GM21786 (cell line): ENCODE results near the gene MCL1.
"Not testable (repeated sequence)": the region's sequence is repeated elsewhere in the genome, so short reads cannot be mapped to it uniquely, and the experiment has no call there.

Source experiments
- ATAC-seq: cut with Tn5 transposase; IDR thresholded peaks from one replicate; pipeline ENCODE4 v1.9.1; 2021; ENCODE audit not compliant: unreplicated experiment

MCL1 gene

DNA sequence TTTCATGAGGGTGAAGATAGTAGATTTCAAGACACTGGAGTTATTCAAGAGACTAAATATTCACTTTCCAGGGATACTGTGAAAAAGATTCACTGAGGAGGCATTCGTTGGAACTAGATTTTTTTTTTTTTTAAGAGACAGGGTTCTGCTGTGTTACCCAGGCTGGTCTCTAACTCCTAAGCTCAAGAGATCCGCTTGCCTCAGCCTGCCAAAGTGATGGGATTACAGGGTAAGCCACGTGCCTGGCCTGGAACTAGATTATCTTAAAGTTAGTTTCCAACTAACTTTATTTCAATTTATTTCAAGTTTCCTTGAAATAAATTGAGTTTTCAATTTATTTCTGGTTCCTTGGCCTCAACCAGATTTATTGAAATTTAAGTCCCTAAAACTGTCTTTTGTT is 24.3 kb upstream of the MCL1 start:
- no peak for ATAC-seq

DNA sequence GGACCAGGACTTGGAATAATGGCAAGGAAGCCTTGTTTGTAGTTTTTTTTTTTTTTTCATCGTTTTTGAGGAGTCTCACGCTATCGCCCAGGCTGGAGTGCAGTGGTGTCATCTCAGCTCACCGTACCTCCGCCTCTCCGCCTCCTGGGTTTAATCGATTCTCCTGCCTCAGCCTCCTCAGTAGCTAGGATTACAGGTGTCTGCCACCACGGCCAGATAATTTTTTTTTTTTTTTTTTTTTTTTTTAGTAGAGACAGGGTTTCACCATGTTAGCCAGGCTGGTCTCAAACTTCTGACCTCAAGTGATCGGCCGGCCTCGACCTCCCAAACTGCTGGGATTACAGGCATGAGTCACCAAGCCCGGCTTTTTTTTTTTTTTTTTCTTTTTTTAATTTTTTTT is 23.0 kb upstream of the MCL1 start:
- not testable (repeated sequence) for ATAC-seq

DNA sequence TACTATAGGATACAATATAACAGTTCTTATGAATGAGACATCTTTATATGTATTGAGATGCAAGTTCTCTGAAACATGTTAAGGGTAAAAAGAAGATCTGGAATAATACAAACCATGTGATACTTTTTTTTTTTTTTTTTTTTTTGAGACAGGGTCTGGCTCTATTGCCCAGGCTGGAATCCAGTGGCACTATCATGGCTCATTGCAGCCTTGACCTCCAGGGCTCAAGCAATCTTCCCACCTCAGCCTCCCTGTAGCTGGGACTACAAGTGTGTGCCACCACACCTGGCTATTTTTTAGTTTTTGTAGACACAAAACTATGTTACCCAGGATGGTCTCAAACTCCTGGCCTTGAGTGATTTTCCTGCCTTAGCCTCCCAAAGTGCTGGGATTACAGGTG is 22.1 kb upstream of the MCL1 start:
- no peak for ATAC-seq

DNA sequence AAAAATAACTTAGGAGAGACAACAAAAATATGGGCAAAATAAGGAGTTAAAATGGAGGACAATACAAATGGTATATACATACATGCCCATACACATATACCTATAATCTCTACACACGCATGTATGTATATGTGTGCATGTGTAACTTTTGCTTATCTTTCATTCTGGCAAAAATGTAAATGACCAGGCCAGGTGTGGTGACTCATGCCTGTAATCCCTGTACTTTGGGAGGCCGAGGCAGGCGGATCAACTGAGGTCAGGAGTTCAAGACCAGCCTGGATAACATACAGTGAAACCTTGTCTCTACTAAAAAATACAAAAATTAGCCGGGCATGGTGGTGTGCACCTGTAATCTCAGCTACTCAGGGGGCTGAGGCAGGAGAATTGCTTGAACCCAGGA is 18.9 kb upstream of the MCL1 start:
- not testable (repeated sequence) for ATAC-seq

DNA sequence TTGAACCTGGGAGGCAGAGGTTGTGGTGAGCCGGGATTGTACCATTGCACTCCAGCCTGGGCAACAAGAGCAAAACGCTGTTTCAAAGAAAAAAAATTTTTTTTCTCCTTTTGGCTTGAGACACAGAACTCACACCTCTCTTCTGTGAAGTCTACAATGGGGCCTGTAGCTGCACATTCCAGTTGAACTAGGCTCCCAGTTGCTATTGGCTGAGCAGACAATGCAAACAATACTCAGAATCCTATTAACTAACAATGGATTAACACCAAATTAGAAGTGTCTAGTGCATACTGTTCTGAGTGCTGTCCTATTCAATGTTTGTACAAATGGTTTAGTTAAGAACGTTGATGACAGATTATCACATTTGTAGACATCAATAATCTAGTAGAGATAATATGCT is 17.6 kb upstream of the MCL1 start:
- no peak for ATAC-seq

DNA sequence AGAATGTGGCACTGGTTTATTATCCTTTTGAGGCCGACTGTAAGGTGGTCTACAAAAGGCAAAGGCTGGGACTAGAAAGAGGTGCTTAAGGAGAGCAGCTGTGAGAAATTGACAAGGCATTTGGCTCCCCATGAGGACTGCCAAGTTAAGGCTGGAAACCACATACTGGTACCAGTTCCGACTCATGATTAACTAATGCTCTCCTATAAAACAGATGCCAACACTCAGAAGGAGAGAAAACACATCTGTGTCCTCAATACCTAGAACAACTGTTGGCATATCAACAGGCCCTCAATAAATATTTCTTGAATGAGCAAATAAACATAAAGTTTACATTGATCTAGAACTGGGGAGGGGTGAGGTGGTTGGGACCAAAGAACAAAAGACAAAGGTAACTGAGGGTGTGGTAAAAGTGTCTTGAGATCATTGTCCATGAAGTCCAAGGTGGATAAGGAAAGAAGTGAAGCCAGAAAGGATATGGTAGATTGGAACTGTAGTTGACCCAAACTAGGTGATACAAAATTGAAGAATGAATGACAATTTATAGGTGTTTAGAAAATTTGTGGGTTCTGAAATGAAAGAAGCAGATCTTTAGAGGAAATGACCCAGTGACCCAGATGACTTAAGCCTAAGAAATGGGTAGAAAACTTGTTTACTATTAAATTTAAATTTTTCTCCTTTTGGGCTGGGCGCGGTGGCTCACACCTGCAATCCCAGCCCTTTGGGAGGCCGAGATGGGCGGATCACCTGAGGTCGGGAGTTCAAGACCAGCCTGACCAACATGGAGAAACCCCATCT is 16.9 kb upstream of the MCL1 start:
- no peak for ATAC-seq

DNA sequence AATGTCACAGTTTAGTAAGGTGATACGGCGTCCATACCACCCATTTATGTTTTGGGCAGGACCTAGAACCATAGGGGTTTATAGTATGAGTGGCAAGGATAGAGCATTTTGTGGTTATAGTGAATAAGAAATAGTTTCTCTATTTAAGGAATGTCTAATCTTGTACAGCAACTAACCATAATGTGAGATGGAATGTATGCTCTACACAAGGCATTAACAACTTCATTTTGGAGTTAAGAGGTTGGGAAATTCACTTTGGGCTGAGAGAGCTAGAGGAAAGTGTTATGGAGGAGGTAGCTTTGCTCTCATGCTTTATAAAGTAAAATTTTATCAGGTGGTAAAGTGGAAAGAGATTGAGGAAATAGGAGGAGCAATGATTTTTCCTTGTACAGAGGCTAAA is 3.0 kb upstream of the MCL1 start:
- no peak for ATAC-seq

DNA sequence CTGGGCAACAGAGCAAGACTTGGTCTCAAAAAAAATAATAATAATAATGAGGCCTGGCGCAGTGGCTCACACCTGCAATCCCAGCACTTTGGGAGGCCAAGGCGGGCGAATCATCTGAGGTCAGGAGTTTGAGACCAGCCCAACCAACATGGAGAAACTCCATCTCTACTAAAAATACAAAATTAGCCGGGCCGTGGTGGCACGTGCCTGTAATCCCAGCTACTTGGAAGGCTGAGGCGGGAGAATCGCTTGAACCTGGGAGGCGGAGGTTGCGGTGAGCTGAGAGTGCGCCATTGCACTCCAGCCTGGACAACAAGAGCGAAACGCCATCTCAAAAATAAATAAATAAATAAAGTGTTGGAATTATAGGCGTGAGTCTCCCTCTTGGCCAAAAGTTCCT is 2.6 kb upstream of the MCL1 start:
- ATAC-seq: not testable (repeated sequence)

DNA sequence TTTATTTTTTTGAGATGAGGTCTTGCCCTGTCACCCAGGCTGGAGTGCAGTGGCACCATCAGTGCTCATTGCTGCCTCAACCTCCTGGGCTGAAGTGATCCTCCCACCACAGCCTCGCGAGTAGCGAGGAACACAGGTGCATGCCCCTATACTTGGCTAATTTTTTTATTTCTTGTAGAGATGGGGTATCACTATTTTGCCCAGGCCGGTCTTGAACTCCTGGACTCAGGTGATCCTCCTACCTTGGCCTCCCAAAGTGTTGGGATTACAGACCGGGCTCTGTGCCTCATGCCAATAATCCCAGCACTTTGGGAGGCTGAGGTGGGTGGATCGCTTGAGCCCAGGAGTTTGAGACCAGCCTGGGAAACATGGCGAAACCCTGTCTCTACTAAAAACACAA is 2.0 kb upstream of the MCL1 start:
- ATAC-seq: not testable (repeated sequence)

DNA sequence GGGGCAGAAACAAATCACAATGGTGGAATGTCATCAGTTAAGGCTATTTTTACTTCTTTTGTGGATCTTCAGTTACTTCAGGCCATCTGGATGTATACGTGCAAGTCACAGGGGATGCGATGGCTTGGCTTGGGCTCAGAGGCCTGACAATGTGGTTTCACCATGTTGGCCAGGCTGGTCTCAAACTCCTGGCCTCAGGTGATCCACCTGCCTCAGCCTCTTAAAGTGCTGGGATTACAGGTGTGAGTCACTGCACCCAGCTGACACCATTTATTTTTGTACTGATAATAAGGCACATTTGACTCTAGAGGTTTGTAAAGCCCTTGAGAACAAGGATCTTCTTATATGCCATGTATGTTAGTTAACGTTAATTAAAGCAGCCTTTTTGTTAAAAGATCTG is 1.6 kb upstream of the MCL1 start:
- ATAC-seq: not testable (repeated sequence)

DNA sequence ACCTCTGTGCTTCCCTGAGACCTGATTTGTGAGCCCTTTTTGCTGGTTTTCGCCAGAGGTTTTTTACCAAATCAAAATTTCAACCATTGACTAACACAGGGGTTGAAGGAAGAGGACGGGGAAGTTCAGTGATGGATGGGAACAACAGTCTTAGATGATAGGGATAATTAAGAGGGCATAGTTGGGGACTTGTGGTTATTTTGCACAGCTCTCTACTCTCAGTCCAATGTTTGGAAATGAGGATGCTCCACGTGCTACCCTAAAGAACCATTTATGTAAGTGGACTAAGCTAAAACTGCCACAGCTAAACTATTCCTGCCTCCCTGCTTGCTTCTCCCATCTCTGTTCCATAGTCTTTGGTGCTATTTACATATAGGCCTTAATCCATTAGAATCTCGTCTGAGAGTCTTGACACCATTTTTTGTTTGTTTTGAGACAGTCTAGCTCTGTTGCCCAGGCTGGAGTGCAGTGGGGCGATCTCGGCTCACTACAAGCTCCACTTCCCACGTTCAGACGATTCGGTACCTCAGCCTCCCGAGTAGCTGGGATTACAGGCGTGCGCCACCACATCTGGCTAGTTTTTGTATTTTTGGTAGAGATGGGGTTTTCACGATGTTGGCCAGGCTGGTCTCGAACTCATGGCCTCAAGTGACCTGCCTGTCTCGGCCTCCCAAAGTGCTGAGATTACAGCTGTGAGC is 684 bp upstream of the MCL1 start:
- no peak for ATAC-seq

DNA sequence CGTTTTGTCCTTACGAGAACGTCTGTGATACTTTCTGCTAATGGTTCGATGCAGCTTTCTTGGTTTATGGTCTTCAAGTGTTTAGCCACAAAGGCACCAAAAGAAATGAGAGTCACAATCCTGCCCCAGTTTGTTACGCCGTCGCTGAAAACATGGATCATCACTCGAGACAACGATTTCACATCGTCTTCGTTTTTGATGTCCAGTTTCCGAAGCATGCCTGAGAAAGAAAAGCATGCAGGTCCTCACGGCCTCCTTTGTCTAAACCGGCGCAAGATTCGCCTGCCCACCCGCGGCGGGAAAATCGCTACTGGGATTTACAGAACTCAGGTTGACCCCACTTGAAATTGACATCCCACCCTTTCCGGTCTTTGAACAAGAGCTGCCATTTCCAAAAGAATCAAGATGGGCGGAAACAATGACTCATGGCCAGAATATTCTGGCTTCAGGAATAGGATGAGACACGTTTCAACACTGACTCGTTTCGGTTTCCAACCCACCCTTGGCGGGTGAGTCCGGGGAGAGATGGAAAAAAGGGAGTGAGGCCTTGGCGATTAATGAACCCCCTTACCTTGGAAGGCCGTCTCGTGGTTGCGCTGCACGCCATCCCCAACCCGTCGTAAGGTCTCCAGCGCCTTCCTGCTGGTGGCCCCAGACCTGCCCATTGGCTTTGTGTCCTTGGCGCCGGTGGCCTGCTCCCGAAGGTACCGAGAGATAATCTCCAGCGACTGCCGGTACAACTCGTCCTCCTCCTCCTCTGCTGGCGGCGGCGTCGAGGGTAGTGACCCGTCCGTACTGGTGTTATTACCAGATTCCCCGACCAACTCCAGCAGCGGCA is 919 bp downstream of the MCL1 start:
- ATAC-seq: no peak

DNA sequence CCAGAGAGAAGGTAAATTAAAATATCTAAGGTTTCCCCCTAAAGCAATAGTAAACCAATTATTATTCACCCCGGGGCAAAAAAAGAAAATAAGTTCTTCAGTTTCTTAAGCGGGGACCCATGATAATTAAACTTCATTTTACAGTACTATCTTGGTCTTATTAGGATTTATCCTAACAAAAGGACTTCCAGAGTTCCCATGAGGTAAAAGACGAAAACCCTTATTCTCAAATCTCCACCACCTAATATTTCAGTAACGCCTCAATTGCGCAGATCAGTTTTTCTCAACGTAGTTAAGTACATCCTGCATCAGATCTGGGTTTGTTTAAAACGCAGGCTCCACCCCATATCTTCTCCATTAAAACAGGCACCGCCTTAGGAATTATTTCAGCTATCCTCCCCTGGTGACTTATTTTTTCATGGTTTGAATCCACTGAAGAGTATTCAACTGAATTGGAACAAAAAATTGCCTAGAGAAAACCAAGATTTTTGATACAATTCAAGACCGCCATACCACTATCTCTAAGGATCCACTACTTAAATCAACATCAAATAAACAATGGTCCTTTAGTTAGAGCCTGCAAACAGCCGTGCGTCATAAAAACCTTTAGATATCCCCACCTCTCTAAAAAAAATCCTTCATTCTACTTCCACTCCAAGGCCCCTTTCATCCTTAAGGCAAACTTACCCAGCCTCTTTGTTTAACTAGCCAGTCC is 1.7 kb downstream of the MCL1 start:
- ATAC-seq: no peak

DNA sequence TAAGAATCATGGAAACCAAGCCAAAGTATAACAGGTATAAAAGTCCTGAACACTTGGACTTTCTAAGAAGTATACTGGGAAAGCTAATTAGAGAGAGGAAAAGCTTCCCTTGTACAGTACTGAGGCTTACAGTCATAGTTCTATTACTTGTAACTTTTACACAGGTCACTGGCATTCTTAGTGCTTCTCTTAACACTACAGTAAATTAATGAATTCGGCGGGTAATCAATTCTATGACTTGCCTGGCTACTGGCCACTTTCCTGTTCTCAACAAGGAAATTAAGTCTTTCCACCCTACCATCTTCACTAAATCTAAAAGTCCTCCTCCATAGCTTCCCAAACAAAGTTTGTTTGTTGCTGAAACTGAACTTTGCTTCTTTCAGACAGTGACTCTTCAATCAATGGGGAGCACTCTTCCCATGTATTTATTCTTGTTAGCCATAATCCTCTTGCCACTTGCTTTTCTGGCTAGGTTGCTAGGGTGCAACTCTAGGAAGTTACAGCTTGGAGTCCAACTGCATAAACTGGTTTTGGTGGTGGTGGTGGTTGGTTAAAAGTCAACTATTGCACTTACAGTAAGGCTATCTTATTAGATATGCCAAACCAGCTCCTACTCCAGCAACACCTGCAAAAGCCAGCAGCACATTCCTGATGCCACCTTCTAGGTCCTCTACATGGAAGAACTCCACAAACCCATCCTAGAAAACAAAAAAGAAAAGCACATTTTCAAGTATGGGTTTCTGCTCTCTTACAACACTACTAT is 2.4 kb downstream of the MCL1 start:
- no peak for ATAC-seq

DNA sequence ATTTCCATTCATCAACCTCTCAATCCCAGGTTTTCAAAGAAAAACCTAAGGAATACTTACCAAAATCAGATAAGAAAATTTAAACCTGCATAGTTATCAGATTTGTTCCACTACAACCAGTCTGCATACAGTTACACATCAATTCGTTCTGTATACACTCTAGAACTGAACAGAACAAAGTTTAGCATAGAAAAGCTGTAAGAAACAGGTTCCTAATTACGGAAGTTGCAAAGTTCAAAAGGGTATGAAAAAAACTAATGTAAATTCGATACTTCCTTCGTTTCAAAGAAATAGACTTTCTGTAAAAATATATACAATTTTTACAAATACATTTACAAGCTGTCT is 3.1 kb downstream of the MCL1 start:
- no peak for ATAC-seq

DNA sequence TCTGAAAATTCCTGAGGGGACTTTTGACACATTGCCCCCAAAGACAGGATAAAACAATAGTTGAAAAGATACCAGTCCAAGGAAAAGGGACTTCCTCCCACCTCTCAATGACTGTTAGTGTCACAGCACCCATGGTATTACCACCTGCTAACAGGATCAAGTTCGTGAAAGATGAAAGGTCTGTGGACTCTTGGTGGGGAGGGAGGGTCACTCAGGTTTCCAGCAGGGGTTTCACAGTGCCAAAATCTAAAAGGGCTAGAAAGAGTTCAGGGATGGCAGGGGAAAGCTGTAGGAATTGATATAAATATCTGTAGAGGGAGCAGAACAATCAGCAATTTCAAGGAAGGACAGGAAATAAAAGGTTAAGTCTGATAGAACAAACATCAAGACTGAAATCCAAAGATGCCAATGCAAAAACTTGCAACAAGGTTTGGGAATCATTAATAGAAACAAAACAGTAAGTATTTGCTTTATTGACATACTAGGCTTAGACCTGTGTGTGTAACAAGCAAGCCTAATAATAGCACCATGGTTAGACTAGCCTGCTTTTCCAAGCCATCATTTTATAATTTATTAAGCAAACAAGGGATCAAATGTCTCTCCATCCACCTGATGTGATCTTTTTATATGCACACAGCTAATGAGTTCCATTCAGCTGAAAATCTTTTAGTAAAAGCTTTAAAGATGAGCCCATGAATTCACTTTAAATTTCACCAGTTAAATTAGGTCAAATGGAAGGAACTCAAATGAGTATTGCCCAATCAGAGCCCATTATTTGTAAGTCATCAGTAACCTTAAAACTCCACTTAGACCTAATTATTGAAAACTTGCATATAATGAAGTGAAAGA is 3.7 kb downstream of the MCL1 start:
- ATAC-seq: no peak

DNA sequence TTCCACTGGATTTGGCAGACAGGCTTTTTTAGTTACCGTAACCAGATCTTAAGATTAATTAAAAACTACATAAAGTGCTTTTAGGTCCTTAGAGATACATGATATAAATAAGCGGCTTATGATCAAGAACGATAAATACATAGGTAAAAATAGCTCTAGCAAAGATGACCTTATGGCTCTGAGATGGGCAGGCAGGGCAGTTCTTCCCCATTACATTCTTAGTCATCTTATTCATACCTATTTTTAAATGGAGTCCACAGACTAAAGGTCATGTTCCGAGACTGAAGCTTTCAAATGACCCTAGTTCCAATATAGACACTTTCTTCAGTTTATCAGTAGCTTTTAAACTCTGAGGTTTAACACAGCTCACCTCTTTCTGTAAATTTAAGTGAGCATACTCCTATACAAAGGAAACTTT is 4.3 kb downstream of the MCL1 start:
- no peak for ATAC-seq

DNA sequence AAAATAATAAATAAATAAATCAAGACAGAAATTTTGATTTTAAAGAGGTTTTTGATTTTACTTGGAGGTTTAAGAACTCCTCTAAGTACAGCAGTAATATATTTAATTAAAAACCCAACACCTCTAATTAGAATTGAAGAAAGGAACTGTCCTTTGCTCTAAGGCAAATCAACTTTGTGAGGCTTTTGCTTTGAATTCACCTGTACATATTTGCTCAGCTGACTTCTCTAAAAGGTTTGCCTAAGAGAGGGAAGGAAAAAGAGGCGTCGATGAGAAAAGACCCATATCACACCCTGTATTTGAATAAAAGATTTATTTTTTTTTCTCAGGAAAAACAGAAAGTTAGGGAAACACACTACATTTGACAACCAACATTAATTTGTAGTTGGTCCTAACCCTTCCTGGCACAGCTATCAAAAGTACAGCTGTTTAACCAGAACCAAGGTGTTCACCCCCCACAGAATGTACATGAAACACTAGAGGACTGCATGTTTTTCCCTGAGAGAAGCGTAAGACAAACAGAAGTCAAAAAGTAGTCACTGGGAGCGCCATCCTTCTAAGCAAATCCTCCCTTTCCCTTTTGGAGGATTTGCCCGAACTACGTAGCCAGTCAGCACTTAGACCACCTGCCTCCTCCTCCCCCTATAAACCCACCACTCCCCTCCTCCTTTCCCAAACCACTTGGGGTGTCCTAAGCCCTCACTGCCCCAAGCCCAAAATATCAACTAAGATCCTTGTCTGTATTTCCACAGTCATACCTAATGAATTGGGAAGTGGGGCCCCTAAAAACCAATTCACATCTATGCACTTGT is 4.9 kb downstream of the MCL1 start:
- ATAC-seq: no peak

DNA sequence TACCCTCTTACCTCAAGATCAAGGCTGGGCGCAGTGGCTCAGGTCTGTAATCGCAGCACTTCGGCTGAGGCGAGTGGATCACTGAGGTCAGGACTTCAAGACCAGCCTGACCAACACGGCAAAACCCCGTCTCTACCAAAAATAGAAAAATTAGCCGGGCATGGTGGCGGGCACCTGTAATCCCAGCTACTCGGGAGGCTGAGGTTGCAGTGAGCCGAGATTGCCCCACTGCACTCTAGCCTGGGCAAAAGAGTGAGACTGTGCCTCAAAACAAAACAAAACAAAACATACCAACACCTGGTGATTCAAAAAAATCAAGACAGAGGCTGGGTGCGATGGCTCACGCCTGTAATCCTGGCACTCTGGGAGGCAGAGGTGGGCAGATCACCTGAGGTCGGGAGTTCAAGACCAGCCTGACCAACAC is 5.8 kb downstream of the MCL1 start:
- not testable (repeated sequence) for ATAC-seq
